NOMO-1 (cell line): ENCODE data around the gene APC2.
A peak's percentile ranks its signal among the peaks of the same experiment; 100 is the strongest.

ENCODE experiments used
- DNase-seq, 2 experiments: peaks; one replicate each; lab custom pipeline; 2025; ENCODE audit not compliant: unreplicated experiment in 2 of 2; lab: John Stamatoyannopoulos, UW

Gene APC2

GRCh38 chr19:1460033-1460995, 10.4 kb downstream of the APC2 start:
- no peak for DNase-seq

GRCh38 chr19:1461862-1462261, 11.9 kb downstream of the APC2 start:
- no peak for DNase-seq

GRCh38 chr19:1465191-1466016, 15.5 kb downstream of the APC2 start:
- no peak for DNase-seq

GRCh38 chr19:1466018-1466460, 16.1 kb downstream of the APC2 start:
- no peak for DNase-seq

- DNase-seq = no peak
Observed at GRCh38 chr19:1466461-1467214, 16.7 kb downstream of the APC2 start.

DNA sequence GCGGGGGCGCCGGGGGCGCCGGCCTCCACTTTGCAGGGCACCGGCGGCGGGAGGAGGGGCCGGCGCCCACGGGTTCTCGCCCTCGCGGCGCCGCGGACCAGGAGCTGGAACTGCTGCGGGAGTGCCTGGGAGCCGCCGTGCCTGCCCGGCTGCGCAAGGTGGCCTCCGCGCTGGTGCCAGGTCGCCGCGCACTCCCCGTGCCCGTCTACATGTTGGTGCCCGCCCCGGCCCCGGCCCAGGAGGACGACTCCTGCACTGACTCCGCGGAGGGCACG, 17.2 kb downstream of the APC2 start:
- DNase-seq = no peak

GRCh38 chr19:1467490-1468273, 17.8 kb downstream of the APC2 start:
- no peak for DNase-seq

- DNase-seq = no peak
Observed at GRCh38 chr19:1468274-1468820, 18.4 kb downstream of the APC2 start.

- DNase-seq = peak in 1 of 2 experiments; percentile 19
Observed at GRCh38 chr19:1468821-1469254, 18.9 kb downstream of the APC2 start.

DNA sequence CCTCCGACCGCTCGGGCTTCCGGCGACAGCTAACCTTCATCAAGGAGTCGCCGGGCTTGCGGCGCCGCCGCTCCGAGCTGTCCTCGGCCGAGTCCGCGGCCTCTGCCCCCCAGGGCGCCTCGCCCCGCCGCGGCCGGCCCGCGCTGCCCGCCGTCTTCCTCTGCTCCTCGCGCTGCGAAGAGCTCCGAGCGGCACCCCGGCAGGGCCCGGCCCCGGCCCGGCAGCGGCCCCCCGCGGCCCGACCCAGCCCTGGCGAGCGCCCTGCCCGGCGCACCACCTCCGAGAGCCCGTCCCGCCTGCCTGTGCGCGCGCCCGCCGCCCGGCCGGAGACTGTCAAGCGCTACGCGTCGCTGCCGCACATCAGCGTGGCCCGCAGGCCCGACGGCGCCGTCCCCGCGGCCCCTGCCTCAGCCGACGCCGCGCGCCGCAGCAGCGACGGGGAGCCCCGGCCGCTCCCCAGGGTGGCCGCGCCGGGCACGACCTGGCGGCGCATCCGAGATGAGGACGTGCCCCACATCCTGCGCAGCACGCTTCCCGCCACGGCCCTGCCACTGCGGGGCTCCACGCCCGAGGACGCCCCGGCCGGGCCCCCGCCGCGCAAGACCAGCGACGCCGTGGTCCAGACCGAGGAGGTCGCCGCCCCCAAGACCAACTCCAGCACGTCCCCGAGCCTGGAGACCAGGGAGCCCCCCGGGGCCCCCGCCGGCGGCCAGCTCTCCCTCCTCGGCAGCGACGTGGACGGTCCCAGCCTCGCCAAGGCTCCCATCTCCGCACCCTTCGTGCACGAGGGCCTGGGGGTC, 19.5 kb downstream of the APC2 start:
- no peak for DNase-seq

- DNase-seq = no peak
Observed at GRCh38 chr19:1470055-1470304, 20.1 kb downstream of the APC2 start.

- DNase-seq = peak in 1 of 2 experiments; percentile 33
Observed at GRCh38 chr19:1470305-1471009, 20.5 kb downstream of the APC2 start.

DNA sequence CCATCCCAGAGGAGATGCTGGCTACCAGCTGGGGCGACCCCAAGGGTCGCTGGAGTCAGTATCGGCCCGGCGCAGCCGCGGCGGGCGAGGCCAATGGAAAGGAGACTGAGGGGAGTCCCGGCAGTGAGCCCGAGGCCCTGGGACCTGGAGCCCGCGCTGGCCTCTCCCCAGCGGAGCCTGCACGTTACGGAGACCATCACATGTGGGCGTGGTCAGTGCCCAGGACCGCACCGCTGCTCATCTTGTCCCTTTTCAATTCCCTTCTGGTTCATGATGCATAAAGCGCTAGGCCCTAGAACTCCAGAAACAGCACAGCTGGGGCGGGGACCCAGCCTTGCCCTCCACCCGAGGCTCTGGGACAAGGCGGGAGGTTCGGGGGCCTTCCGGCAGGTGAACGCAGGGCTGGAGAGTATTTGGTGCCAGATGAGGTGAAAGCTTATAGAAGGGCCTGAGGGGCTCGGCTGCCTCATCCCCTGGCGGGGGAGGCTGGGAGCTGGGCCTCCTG, 21.1 kb downstream of the APC2 start:
- peak in 1 of 2 experiments; percentile 12 for DNase-seq

DNA sequence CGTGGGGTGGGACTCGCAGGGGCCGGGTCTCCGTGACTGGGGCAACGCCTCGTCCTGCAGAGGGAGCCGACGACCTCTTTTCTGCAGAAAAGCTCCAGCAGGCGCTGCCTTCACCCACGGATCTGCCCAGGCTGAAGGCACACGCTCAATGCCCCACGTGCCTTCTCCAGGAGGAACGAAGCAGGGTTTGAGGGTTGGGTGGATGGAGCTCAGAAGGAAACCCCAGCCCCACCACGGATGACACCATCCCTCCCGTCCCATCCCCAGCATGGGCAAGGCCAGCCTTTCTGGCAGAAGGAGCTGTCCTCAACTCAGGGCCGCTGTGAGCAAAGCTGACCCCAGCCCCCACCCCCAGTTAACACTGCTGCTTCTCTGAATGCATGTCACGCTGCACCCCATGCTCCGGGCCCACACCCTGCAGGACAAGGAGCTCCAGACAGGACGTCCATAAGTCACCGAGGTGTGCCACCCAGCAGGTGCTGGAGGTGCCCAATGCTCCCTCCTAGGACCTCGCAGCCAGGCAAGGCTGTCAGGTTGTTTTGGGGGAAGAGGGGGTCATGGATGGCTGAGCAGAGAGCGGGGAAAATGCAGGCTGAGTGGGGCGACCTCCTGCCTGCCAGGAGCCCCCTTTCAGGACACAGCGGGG, 21.7 kb downstream of the APC2 start:
- peak in 1 of 2 experiments; percentile 8 for DNase-seq

DNA sequence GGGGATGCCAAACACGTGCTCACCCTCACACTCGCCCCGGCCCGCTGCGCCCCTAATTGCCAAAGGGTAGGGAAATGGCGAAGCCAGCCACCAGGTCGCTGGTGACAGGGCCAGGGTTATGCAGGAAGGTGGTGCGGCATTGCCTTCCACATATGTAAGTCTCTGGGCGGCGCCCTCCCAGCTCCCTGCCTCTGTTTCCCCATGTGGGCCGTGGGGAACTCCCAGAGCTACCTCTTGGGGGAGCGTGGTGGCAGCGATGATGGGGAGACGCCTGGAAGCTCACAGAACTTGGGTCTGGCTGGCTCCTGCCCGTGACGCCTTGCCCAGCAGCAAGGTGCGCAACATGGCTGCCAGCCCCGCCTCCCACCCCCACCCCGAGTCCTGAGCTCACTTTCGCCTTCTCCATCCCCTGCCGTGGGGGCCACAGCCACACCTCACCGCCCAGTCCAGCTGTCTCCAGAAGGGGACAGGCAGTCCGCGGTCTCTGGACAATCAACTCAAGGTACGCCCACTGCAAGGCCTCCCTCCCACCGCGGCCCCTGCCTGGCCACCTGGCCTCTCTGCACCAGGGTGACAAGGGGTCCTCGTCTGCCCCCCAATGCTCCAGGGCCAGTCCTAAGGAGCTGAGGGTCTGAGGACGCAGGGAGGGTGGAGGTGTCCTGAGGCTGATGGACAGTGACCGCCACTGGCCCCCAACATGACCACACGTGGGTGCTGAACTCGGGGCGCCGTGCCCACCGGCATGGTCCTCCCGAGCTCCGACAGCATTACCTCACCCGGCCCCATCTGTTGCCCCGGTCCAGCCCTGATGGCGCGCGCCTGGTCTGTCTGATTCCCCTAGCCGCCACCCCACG, 22.5 kb downstream of the APC2 start:
- no peak for DNase-seq

DNA sequence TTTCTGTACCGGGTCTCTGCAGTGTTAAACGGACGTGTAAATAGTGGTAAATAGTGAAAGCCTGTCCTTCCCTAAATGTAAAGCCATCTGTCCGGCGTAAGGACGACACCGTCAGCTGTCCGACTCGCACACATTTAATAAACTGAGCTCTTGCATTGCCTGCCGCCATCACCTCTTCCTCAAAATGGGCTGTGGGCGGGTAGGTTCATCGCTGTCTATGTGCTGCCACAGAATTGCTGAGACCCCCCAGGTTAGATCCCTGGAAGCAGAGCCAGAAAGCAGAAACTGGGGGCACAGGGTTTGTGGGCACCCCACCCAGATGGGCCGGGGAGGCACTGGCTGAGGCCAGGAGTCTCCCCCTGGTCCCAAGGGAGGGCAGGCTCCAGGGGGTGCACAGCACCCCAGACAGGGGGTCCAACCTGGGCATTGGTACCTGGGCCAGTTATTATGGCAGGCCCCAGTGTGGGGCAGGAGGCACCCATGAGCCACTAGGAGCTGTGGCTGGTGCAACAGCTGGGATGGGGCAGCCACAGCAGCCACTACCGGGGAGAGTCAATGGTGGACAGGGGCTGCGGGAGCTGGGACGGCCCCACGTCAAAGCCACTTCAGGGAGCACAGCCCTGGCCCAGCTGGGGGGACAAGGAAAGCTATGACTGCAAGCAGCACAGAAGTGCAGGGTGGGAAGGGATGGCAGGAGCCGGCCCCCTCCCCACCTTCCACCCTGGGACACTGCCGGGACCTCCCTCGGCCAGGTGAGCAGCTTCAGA, 23.3 kb downstream of the APC2 start:
- no peak for DNase-seq
